Esophagus squamous epithelium (tissue), 5 donors: ENCODE measurements around the gene AAMDC. TPM values are rescaled to one million over a fixed set of nuclear protein-coding genes. Genes with fewer than 3 reads are reported as not detected.
"Not testable (repeated sequence)": the region's sequence is repeated elsewhere in the genome, so short reads cannot be mapped to it uniquely, and the experiment has no call there.

Source experiments
- DNase-seq: peaks from one replicate; lab custom pipeline; 2025; lab: John Stamatoyannopoulos, UW
- H3K27ac ChIP-seq, 4 donors: fragments of 200-600 bp; sonication (generic); one replicate each; pipeline ENCODE4 v1.5.1; 2016 to 2019; ENCODE audit warnings: mild to moderate bottlenecking in 1 of 4
- H3K27me3 ChIP-seq, 4 donors: fragments of 200-600 bp; sonication (generic); 1 replicate in 3 of 4; 2 replicates in 1 of 4; pipeline versions ENCODE4 v1.5.1 to v1.6.0; 2017 to 2021; ENCODE audit warnings: antibody characterized with exemption in 1 of 4
- H3K36me3 ChIP-seq, 3 donors: fragments of 200-600 bp; sonication (generic); one replicate each; pipeline ENCODE4 v1.5.1; 2016 to 2019
- H3K4me1 ChIP-seq, 3 donors: fragments of 200-600 bp; sonication (generic); one replicate each; pipeline ENCODE4 v1.5.1; 2017 to 2019
- H3K4me3 ChIP-seq, 4 donors: fragments of 200-600 bp; sonication (generic); 1 replicate in 3 of 4; 2 replicates in 1 of 4; pipeline ENCODE4 v1.5.1; 2016 to 2019; ENCODE audit warnings: mild to moderate bottlenecking in 2 of 4, moderate library complexity in 1 of 4
- H3K9me3 ChIP-seq, 3 donors: fragments of 200-600 bp; sonication (generic); one replicate each; pipeline ENCODE4 v1.5.1; 2016 to 2019
- POLR2A ChIP-seq, 4 donors: fragments of 450-650 bp; IDR thresholded peaks; one replicate each; pipeline ENCODE4 v1.6.1; 2017; ENCODE audit warnings: antibody characterized with exemption in 4 of 4, mild to moderate bottlenecking in 4 of 4, moderate library complexity in 3 of 4
- WGBS, 2 donors: methylation state at CpG; one replicate each; pipeline ENCODE4 v1.1.5; 2018; 5-methylcytosine and 5-hydroxymethylcytosine counted together
- intact Hi-C: fragments of 100-400 bp; cut with DNase I; formaldehyde crosslinking; loops from one replicate; pipeline ENCODE4 v1.15.0; 2022
- total RNA-seq, 4 donors: library from RNA; depleted of rRNA; stranded (reverse); fragments of >200 nt; gene quantifications; one replicate each; pipeline ENCODE4 v1.1.0, GENCODE V29; 2016
- TF ChIP-seq, protein P1 (sequence below), 6 experiments: fragments of 450-650 bp in 4 of 6; fragments of 200-600 bp in 2 of 6; sonication (generic) in 2 of 6; IDR thresholded peaks; one replicate each; pipeline ENCODE4 v1.5.1; 2016 to 2019; ENCODE audit warnings: antibody characterized with exemption in 6 of 6, mild to moderate bottlenecking in 4 of 6, moderate library complexity in 4 of 6
- donor health status: DM: yes; HTN: yes; CAD: no.

The AAMDC gene
- total RNA-seq, 4 donors from 2014 or later: 0.83 to 15.4 (median 2.2) TPM

DNA sequence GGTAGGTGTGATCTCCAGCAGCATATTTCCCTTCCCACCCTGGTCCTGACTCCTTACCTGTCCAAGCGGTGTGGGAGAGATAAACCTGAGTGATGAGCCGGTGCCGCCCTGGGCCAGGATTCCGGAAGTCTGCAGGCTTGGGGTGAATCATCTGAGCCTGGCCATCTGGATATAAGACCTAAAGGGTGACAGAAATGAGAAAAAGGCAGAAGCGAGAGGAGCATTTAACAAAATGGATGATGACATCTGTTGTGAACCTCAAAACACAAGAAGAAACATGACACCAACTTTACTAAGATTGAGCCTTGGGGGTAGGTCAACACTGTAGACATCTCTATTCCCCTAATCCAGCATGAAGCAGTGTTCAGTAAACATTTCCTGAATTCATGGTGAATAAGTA lies 62.8 kb downstream of the AAMDC start:
- peaks cover 0 to 77% (median 3%) of the 10 kb centered on the region in 3 donors for H3K36me3 ChIP-seq
- no peaks in the 10 kb centered on the region for H3K9me3 ChIP-seq

GRCh38 chr11:77884186-77884828 lies 63.4 kb downstream of the AAMDC start:
- H3K27ac ChIP-seq: no peak overlapping the region
- DNase-seq: no peak
- TF ChIP-seq POLR2A (IDR thresholded peaks at IDR 0.05): no peak
- TF ChIP-seq, protein P1, sequence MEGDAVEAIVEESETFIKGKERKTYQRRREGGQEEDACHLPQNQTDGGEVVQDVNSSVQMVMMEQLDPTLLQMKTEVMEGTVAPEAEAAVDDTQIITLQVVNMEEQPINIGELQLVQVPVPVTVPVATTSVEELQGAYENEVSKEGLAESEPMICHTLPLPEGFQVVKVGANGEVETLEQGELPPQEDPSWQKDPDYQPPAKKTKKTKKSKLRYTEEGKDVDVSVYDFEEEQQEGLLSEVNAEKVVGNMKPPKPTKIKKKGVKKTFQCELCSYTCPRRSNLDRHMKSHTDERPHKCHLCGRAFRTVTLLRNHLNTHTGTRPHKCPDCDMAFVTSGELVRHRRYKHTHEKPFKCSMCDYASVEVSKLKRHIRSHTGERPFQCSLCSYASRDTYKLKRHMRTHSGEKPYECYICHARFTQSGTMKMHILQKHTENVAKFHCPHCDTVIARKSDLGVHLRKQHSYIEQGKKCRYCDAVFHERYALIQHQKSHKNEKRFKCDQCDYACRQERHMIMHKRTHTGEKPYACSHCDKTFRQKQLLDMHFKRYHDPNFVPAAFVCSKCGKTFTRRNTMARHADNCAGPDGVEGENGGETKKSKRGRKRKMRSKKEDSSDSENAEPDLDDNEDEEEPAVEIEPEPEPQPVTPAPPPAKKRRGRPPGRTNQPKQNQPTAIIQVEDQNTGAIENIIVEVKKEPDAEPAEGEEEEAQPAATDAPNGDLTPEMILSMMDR (IDR thresholded peaks at IDR 0.05): no peak
- no peaks in the 10 kb centered on the region for H3K9me3 ChIP-seq
- intact Hi-C loops: no loop called here
- no peaks in the 10 kb centered on the region for H3K4me1 ChIP-seq
- no peak overlapping the region for H3K4me3 ChIP-seq
- peaks cover 0 to 77% (median 3%) of the 10 kb centered on the region in 3 donors for H3K36me3 ChIP-seq
- no peaks in the 10 kb centered on the region for H3K27me3 ChIP-seq
- WGBS, 2 donors: 83% methylated on average over 6 of the region's 6 CpGs

More for the DNA sequence above, 62.8 kb downstream of the AAMDC start:
- no peak for TF ChIP-seq POLR2A (IDR thresholded peaks at IDR 0.05)
- TF ChIP-seq, protein P1 (IDR thresholded peaks at IDR 0.05): no peak
- Histone ChIP-seq H3K4me3 (no peak overlapping the region), H3K4me1 (peaks cover 0 to 4% (median 0%) of the 10 kb centered on the region in 3 donors), H3K27me3 (no peaks in the 10 kb centered on the region), H3K27ac (no peak overlapping the region)
- DNase-seq: no peak
- intact Hi-C loops: no loop called here
- 98 to 100% methylated on average over 5 of the region's 5 CpGs for WGBS, 2 donors

- no peak for DNase-seq
- peaks cover 0 to 79% (median 3%) of the 10 kb centered on the region in 3 donors for H3K36me3 ChIP-seq
- no peak overlapping the region for H3K4me3 ChIP-seq
- H3K4me1 ChIP-seq: no peaks in the 10 kb centered on the region
- no peaks in the 10 kb centered on the region for H3K9me3 ChIP-seq
- intact Hi-C loops: no loop called here
- TF ChIP-seq, protein P1 (IDR thresholded peaks at IDR 0.05): no peak
- TF ChIP-seq POLR2A (IDR thresholded peaks at IDR 0.05): no peak
- 94 to 96% methylated on average over 6 of the region's 6 CpGs for WGBS, 2 donors
- no peak overlapping the region for H3K27ac ChIP-seq
- no peaks in the 10 kb centered on the region for H3K27me3 ChIP-seq
Observed at GRCh38 chr11:77884829-77885190, 63.9 kb downstream of the AAMDC start.

DNA sequence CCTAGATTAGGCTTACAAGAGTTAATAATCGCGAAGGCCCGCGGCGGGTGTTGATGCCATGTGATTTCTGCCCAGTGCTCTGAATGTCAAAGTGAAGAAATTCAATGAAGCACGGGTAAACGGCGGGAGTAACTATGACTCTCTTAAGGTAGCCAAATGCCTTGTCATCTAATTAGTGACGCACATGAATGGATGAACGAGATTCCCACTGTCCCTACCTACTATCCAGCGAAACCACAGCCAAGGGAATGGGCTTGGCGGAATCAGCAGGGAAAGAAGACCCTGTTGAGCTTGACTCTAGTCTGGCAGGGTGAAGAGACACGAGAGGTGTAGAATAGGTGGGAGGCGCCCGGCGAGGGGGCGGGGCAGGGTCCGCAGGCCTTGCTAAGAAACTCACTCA lies 65.5 kb downstream of the AAMDC start:
- Histone ChIP-seq H3K27me3 (no peaks in the 10 kb centered on the region), H3K27ac (no peak overlapping the region), H3K4me1 (no peaks in the 10 kb centered on the region), H3K9me3 (no peaks in the 10 kb centered on the region), H3K36me3 (peaks cover 0 to 78% (median 3%) of the 10 kb centered on the region in 3 donors), H3K4me3 (no peak overlapping the region)
- DNase-seq: no peak
- TF ChIP-seq, protein P1 (IDR thresholded peaks at IDR 0.05): no peak
- no peak for TF ChIP-seq POLR2A (IDR thresholded peaks at IDR 0.05)
- intact Hi-C loops: no loop called here
- WGBS, 2 donors: 86 to 91% methylated on average over 18 of the region's 18 CpGs

- intact Hi-C loops, H3K4me3 ChIP-seq: not testable (repeated sequence)
- WGBS, 2 donors: 88 to 98% methylated on average over 4 to 5 of the region's 5 CpGs
Observed at GRCh38 chr11:77889045-77889444, 68.1 kb downstream of the AAMDC start.

GRCh38 chr11:77890100-77890614 lies 69.2 kb downstream of the AAMDC start:
- H3K27me3 ChIP-seq, H3K27ac ChIP-seq, intact Hi-C loops, H3K4me1 ChIP-seq, DNase-seq, H3K4me3 ChIP-seq, H3K9me3 ChIP-seq: not testable (repeated sequence)
- peaks cover 0 to 78% (median 8%) of the 10 kb centered on the region in 3 donors for H3K36me3 ChIP-seq

More at GRCh38 chr11:77889045-77889444, 68.1 kb downstream of the AAMDC start:
- H3K9me3 ChIP-seq, H3K4me1 ChIP-seq, H3K27ac ChIP-seq, H3K27me3 ChIP-seq, DNase-seq: not testable (repeated sequence)
- peaks cover 0 to 78% (median 8%) of the 10 kb centered on the region in 3 donors for H3K36me3 ChIP-seq

GRCh38 chr11:77890619-77891056 lies 69.7 kb downstream of the AAMDC start:
- H3K4me1 ChIP-seq, H3K4me3 ChIP-seq, H3K9me3 ChIP-seq, H3K27me3 ChIP-seq, H3K27ac ChIP-seq, intact Hi-C loops, DNase-seq: not testable (repeated sequence)
- H3K36me3 ChIP-seq: peaks cover 0 to 73% (median 8%) of the 10 kb centered on the region in 3 donors
- WGBS, 2 donors: 36 to 53% methylated on average over 4 of the region's 4 CpGs

DNA sequence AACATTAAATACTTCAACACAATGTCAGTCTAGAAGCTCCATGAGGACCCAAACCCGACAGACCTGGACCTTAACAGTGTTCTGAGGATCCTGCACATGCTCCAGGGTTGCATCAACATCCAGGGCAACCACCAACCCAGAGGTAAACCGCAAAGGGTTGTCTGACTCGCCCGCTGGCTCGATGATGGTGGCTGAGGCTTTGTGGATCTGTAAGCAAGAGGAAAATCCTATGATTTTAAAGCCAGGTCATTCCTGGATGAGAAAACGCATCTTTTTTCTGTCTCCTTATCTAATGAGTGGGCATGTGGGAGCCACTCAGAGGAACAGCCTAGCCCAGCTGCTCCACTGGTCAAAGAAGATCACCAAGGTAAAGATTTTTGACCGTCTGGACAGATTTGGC lies 70.3 kb downstream of the AAMDC start:
- H3K27ac ChIP-seq, H3K27me3 ChIP-seq, H3K4me3 ChIP-seq, intact Hi-C loops, H3K4me1 ChIP-seq, H3K9me3 ChIP-seq, DNase-seq: not testable (repeated sequence)
- 93 to 97% methylated on average over 5 of the region's 7 CpGs for WGBS, 2 donors
- peaks cover 0 to 67% (median 8%) of the 10 kb centered on the region in 3 donors for H3K36me3 ChIP-seq

GRCh38 chr11:77891703-77892102 lies 70.8 kb downstream of the AAMDC start:
- H3K4me1 ChIP-seq, intact Hi-C loops, H3K27ac ChIP-seq, H3K9me3 ChIP-seq, DNase-seq, H3K4me3 ChIP-seq, H3K27me3 ChIP-seq: not testable (repeated sequence)
- H3K36me3 ChIP-seq: peaks cover 0 to 63% (median 8%) of the 10 kb centered on the region in 3 donors
- WGBS, 2 donors: 62 to 79% methylated on average over 1 to 2 of the region's 4 CpGs
